Neural cell (in vitro differentiated cells): ENCODE data around the gene RPS16. TPM values are rescaled to one million over a fixed set of nuclear protein-coding genes. Genes with fewer than 3 reads are reported as not detected.

ENCODE experiments used
- H2AFZ ChIP-seq: fragments of 200-600, 300-800 bp; sonication (generic), shearing (Covaris generic); 2 replicates; pipeline ENCODE4 v1.6.0; 2014; ENCODE audit warnings: low read depth, mild to moderate bottlenecking, antibody characterized with exemption, low read length, moderate library complexity
- H3F3A ChIP-seq: fragments of 200-600 bp; shearing (Covaris generic); 2 replicates; pipeline ENCODE4 v1.6.1; 2016; ENCODE audit warnings: mild to moderate bottlenecking, moderate library complexity, mixed read lengths, antibody characterized with exemption, low read length; ENCODE audit not compliant: insufficient read depth, poor library complexity, severe bottlenecking
- H3K27ac ChIP-seq: fragments of 200-600, 300-800 bp; sonication (generic), shearing (Covaris generic); 2 replicates; pipeline ENCODE4 v1.5.1; 2014; ENCODE audit warnings: mild to moderate bottlenecking, low read length, moderate library complexity
- H3K27me3 ChIP-seq: fragments of 300-800, 200-600 bp; sonication (generic), shearing (Covaris generic); 2 replicates; pipeline ENCODE4 v1.6.0; 2014; ENCODE audit warnings: mild to moderate bottlenecking, low read depth, low read length, moderate library complexity; ENCODE audit not compliant: insufficient read depth
- H3K36me3 ChIP-seq: fragments of 300-800, 200-600 bp; sonication (generic), shearing (Covaris generic); 2 replicates; pipeline ENCODE4 v1.5.1; 2014; ENCODE audit warnings: mild to moderate bottlenecking, antibody characterized with exemption, low read length, moderate library complexity; ENCODE audit not compliant: insufficient read depth
- H3K4me2 ChIP-seq: fragments of 300-800, 200-600 bp; sonication (generic), shearing (Covaris generic); 2 replicates; pipeline ENCODE4 v1.6.0; 2014; ENCODE audit warnings: mild to moderate bottlenecking, low read length
- H3K4me3 ChIP-seq: fragments of 300-800, 200-600 bp; sonication (generic), shearing (Covaris generic); 2 replicates; pipeline ENCODE4 v1.5.1; 2014; ENCODE audit warnings: mild to moderate bottlenecking, low read length, moderate library complexity
- H3K79me2 ChIP-seq: fragments of 200-600 bp; shearing (Covaris generic); replicated peaks from 2 replicates; pipeline ENCODE4 v1.6.0; 2014; ENCODE audit warnings: mild to moderate bottlenecking, low read length, moderate library complexity; ENCODE audit not compliant: insufficient read depth
- H3K9ac ChIP-seq: fragments of 300-800, 200-600 bp; sonication (generic), shearing (Covaris generic); 2 replicates; pipeline ENCODE4 v1.6.1; 2016; ENCODE audit warnings: mild to moderate bottlenecking, low read length, mixed read lengths
- H3K9me2 ChIP-seq: fragments of 200-600 bp; shearing (Covaris generic); 2 replicates; pipeline ENCODE4 v1.6.1; 2016; ENCODE audit warnings: mild to moderate bottlenecking, low read length, mixed read lengths; ENCODE audit not compliant: insufficient read depth
- H3K9me3 ChIP-seq: fragments of 200-600, 300-800 bp; sonication (generic), shearing (Covaris generic); 2 replicates; pipeline ENCODE4 v1.6.1; 2016; ENCODE audit warnings: mild to moderate bottlenecking, mixed run types, low read length, moderate library complexity, mixed read lengths
- H4K20me1 ChIP-seq: fragments of 200-600 bp; shearing (Covaris generic); 2 replicates; pipeline ENCODE4 v1.6.1; 2016; ENCODE audit warnings: mild to moderate bottlenecking, mixed run types; ENCODE audit not compliant: insufficient read depth
- CTCF ChIP-seq: fragments of 450-650 bp; IDR thresholded peaks from 2 replicates; pipeline ENCODE4 v1.5.1; 2014; ENCODE audit warnings: antibody characterized with exemption, mild to moderate bottlenecking, moderate library complexity; ENCODE audit not compliant: poor library complexity, severe bottlenecking
- EP300 ChIP-seq: fragments of 450-650 bp; conservative IDR thresholded peaks from 2 replicates; pipeline ENCODE4 v1.6.1; 2014; ENCODE audit warnings: antibody characterized with exemption, mild to moderate bottlenecking, moderate library complexity; ENCODE audit not compliant: poor library complexity, severe bottlenecking
- EZH2 ChIP-seq: fragments of 200-600, 300-800 bp; shearing (Covaris generic), sonication (generic); IDR thresholded peaks from 2 replicates; pipeline ENCODE4 v1.6.1; 2014; ENCODE audit warnings: antibody characterized with exemption, low read length, borderline replicate concordance, mild to moderate bottlenecking; ENCODE audit not compliant: insufficient read depth, poor library complexity, severe bottlenecking
- MXI1 ChIP-seq: fragments of 450-650 bp; conservative IDR thresholded peaks from 2 replicates; pipeline ENCODE4 v1.6.1; 2014; ENCODE audit warnings: antibody characterized with exemption, mild to moderate bottlenecking; ENCODE audit not compliant: poor library complexity, severe bottlenecking
- POLR2AphosphoS5 ChIP-seq: IDR thresholded peaks from 2 replicates; pipeline ENCODE4 v1.6.1; 2012
- RAD21 ChIP-seq: fragments of 450-650 bp; conservative IDR thresholded peaks from 2 replicates; pipeline ENCODE4 v1.6.1; 2014; ENCODE audit warnings: antibody characterized with exemption, mild to moderate bottlenecking, moderate library complexity
- REST ChIP-seq: IDR thresholded peaks from 2 replicates; pipeline ENCODE4 v1.6.1; 2012; ENCODE audit warnings: borderline replicate concordance
- SMC3 ChIP-seq: fragments of 450-650 bp; conservative IDR thresholded peaks from 2 replicates; pipeline ENCODE4 v1.6.1; 2014; ENCODE audit warnings: antibody characterized with exemption, mild to moderate bottlenecking, moderate library complexity; ENCODE audit not compliant: poor library complexity
- TAF1 ChIP-seq: IDR thresholded peaks from 2 replicates; pipeline ENCODE4 v1.6.1; 2012; ENCODE audit warnings: low read depth
- polyA plus RNA-seq: library from polyadenylated mRNA; depleted of rRNA; stranded (reverse); fragments of >200 nt; gene quantifications from 2 replicates; pipeline ENCODE4 v1.2.3, GENCODE V29; 2014

The RPS16 gene
- polyA plus RNA-seq, 1 donor from 2014 or later = 22.6 TPM

GRCh38 chr19:39388657-39389056 lies 47.1 kb downstream of the RPS16 start:
- H3K4me2 ChIP-seq = no peak overlapping the region
- no peaks in the 10 kb centered on the region for H3F3A ChIP-seq
- H3K9me2 ChIP-seq = no peaks in the 10 kb centered on the region
- no peak overlapping the region for H2AFZ ChIP-seq
- no peaks in the 10 kb centered on the region for H3K36me3 ChIP-seq
- no peak overlapping the region for H3K4me3 ChIP-seq
- no peaks in the 10 kb centered on the region for H3K9me3 ChIP-seq
- no peaks in the 10 kb centered on the region for H4K20me1 ChIP-seq
- H3K27ac ChIP-seq = no peak overlapping the region
- H3K27me3 ChIP-seq = no peaks in the 10 kb centered on the region
- peaks cover 23% of the 10 kb centered on the region for H3K79me2 ChIP-seq
- TF ChIP-seq RAD21 = no peak
- no peak for TF ChIP-seq REST
- TF ChIP-seq TAF1 = no peak
- no peak for TF ChIP-seq MXI1
- TF ChIP-seq SMC3 = no peak
- TF ChIP-seq CTCF = no peak
- no peak overlapping the region for H3K9ac ChIP-seq

GRCh38 chr19:39386557-39386956 lies 49.2 kb downstream of the RPS16 start:
- no peaks in the 10 kb centered on the region for H3K27me3 ChIP-seq
- H2AFZ ChIP-seq = no peak overlapping the region
- no peak overlapping the region for H3K9ac ChIP-seq
- no peaks in the 10 kb centered on the region for H3K36me3 ChIP-seq
- no peaks in the 10 kb centered on the region for H4K20me1 ChIP-seq
- H3K9me2 ChIP-seq = no peaks in the 10 kb centered on the region
- no peak for TF ChIP-seq TAF1
- TF ChIP-seq EP300 = no peak
- TF ChIP-seq MXI1 = no peak
- TF ChIP-seq EZH2 = no peak
- no peak for TF ChIP-seq POLR2AphosphoS5
- TF ChIP-seq RAD21 = no peak
- H3K4me2 ChIP-seq = no peak overlapping the region
- H3F3A ChIP-seq = no peaks in the 10 kb centered on the region
- no peak overlapping the region for H3K27ac ChIP-seq
- H3K4me3 ChIP-seq = no peak overlapping the region
- no peaks in the 10 kb centered on the region for H3K9me3 ChIP-seq
- peaks cover 12% of the 10 kb centered on the region for H3K79me2 ChIP-seq
